Epithelial cell of esophagus (primary cell): ENCODE results near the gene ORAI3.

Experiments
- DNase-seq: peaks from one replicate; pipeline ENCODE4 v3.0.0; 2010; ENCODE audit warnings: low read depth
- H3K4me3 ChIP-seq: 2 replicates; pipeline ENCODE4 v1.5.1; 2011; ENCODE audit warnings: mild to moderate bottlenecking, low read length, control low read depth
- TF ChIP-seq, protein P1 (sequence below): IDR thresholded peaks from 2 replicates; pipeline ENCODE4 v1.5.1; 2011; ENCODE audit warnings: low read depth, mild to moderate bottlenecking, low read length, control low read depth, inconsistent platforms; ENCODE audit not compliant: insufficient read depth; ENCODE audit errors: missing control alignments

Gene ORAI3

DNA sequence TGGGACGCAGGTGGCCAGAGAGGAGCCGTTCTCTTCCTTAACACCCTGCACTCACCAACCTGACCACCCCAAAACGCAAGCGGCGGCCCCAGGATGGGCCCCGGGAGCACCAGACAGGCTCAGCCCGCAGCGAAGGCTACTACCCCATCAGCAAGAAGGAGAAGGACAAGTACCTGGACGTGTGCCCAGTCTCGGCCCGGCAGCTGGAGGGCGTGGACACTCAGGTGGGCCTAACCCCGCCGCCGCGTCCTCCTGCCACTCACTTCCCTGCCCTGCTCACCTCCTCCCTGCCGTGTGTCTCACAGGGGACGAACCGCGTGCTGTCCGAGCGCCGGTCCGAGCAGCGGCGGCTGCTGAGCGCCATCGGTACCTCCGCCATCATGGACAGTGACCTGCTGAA is 31.6 kb downstream of the ORAI3 start:
- TF ChIP-seq, protein P1, sequence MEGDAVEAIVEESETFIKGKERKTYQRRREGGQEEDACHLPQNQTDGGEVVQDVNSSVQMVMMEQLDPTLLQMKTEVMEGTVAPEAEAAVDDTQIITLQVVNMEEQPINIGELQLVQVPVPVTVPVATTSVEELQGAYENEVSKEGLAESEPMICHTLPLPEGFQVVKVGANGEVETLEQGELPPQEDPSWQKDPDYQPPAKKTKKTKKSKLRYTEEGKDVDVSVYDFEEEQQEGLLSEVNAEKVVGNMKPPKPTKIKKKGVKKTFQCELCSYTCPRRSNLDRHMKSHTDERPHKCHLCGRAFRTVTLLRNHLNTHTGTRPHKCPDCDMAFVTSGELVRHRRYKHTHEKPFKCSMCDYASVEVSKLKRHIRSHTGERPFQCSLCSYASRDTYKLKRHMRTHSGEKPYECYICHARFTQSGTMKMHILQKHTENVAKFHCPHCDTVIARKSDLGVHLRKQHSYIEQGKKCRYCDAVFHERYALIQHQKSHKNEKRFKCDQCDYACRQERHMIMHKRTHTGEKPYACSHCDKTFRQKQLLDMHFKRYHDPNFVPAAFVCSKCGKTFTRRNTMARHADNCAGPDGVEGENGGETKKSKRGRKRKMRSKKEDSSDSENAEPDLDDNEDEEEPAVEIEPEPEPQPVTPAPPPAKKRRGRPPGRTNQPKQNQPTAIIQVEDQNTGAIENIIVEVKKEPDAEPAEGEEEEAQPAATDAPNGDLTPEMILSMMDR = no peak
- DNase-seq = no peak
- no peak overlapping the region for H3K4me3 ChIP-seq

DNA sequence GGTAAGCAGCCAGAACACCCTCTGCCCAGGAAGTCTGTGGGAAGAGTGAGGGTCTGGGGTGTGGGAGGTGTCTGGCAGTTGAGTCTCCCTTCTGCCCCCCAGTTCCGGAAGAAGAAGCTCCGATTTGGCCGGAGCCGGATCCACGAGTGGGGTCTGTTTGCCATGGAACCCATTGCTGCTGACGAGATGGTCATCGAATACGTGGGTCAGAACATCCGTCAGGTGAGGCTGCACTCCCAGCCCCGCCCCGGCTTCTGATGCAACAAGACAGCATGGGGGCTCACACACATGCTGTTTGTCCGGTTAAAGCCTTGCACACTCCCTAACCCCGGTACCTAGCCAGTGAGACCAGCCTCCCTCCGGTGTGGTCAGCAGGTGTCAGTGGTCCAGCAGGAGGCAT is 32.1 kb downstream of the ORAI3 start:
- TF ChIP-seq, protein P1 = no peak
- no peak for DNase-seq
- H3K4me3 ChIP-seq = no peak overlapping the region

DNA sequence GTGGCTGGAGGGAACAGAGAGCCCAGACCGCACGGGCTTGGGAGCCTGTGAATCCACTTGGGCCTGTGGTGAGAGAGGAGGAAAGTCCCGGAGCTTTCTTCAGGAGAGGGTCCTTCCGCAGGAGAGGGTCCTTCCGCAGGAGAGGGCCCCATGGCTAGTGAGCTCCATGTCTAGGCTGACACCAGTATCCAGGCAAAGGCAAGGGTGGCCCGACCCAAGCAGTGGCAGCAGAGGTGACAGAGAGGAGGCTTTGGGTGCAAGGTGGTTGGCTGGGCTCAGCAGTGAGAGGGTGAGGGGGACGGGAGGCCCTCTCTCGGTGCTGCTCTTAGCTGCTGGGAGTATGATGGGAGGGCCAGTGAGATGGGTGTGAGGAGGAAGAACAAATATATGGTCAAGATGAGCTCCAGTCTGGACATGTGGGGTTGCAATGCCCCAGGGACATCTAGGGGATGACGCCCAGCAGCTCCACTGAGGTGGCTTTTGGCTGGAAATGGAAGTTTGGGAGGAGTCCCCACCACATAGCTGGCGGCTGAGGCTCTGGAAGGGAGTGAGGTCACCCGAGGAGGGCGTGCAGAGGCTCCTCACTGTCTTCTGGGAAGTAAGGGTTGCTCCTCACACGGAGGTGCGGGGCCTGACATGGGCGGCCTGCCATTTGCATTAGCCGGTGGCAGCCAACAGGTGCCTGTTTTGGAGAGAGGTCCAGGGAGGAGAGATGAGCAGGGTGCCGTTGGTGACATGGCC is 33.9 kb downstream of the ORAI3 start:
- DNase-seq = peak; percentile 37
- TF ChIP-seq, protein P1 = no peak
- H3K4me3 ChIP-seq = no peak overlapping the region

DNA sequence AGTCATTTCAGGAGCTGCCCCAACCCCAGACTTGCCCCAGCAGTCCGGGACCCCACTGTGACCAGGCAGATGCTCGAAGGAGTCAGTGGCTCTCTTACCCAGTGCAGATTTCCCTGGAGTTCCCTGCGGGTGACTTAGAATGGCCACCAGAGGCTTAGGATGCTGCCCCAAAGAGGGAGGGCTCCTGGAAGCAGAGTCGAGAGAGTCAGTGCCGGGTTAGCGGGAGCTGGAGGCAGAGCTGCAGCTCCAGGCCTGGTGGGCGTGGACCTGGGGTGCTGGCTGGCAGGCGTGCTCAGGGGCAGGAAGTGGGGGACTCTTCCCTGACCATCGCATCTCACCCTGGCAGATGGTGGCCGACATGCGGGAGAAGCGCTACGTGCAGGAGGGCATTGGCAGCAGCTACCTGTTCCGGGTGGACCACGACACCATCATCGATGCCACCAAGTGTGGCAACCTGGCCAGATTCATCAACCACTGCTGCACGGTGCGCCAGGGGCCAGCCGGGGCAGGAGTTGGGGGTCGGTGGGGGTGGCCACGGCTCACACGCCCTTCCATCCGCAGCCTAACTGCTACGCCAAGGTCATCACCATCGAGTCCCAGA is 34.5 kb downstream of the ORAI3 start:
- TF ChIP-seq, protein P1 = no peak
- DNase-seq = no peak
- H3K4me3 ChIP-seq = no peak overlapping the region

DNA sequence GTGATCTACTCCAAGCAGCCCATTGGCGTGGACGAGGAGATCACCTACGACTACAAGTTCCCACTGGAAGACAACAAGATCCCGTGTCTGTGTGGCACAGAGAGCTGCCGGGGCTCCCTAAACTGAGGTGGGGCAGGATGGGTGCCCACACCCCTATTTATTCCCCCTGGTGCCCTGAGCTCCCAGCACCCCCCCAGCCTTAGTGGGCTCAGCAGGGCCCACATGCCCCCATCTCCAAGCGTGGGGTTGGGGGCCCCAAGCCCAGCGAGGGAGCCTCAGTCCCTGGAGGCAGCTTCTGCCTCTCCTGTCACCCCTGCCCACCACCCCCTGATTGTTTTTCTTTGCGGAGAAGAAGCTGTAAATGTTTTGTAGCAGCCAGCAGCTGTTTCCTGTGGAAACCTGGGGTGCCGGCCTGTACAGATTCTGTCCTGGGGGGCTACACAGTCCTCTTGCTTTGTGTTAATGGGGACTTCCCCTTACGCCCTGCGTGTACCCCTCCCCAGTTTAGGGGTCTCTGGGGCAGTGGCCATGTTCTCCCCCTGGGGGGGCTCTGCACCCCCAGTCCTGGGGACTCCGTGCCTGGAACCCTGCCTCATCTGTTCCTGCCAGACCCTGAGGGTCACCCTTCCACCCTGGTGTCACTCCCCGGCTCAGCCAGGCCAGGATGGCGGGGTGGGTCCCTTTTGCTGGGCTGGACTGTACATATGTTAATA is 35.2 kb downstream of the ORAI3 start:
- no peak overlapping the region for H3K4me3 ChIP-seq
- DNase-seq = no peak
- TF ChIP-seq, protein P1 = no peak

DNA sequence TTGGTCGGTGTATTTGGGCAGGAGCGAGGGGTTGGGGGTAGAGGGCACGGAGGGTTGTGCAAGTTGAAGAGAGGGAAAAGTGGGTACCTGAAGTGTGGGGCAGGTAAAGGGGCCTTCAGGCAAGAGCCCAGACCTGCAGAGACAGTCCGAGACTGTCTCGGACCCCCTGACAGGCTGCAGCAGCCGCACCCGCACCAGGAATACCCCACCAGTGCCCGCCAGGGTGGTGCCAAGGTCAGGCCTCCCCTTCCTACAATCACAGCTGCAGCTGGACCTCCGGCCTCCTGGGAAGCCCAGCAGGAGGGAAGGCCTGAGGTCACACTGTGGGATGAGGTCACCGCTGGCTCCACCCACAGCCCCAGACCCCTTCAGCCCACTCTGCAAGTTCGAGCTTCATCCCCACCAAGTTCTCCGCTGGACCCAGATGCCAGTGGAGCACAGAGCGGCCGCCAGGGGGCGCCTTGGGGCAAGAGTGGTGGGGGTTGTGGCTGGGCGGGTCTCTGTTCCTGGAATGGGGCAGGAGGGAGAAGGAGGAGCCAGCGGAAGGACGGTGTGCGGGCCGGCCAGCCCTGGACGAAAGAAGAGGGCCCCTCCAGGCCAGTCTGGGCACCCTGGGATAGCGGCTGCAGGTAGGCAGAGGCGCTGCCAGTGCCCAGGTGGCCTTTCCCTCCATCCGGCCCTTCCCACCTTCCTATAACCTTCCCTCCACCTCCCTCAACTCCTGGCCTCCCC is 36.0 kb downstream of the ORAI3 start, which contains the start of gene HSD3B7:
Gene HSD3B7, plus strand, starts transcription at position 539 of the 732 bp plus-strand sequence. CDS start 452 bp downstream, outside the sequence.
- TF ChIP-seq, protein P1 = peak; percentile 87
- peak; percentile 78 for DNase-seq
- peak within 1 kb of the TSS; percentile 51 for H3K4me3 ChIP-seq
